SK-N-MC (cell line): ENCODE measurements around the gene FNDC5.

Experiments used
- EZH2 ChIP-seq: fragments of 200-600 bp; sonication (generic); IDR thresholded peaks from one replicate; pipeline ENCODE4 v1.6.1; 2017; ENCODE audit warnings: antibody characterized with exemption
- POLR2AphosphoS5 ChIP-seq: IDR thresholded peaks from 2 replicates; pipeline ENCODE4 v1.6.1; 2012; ENCODE audit warnings: mild to moderate bottlenecking, low read depth, low read length, borderline replicate concordance

GRCh38 chr1:32817815-32818786 is 52.6 kb downstream of the FNDC5 start:
- no peak for TF ChIP-seq EZH2
- peak; percentile 70 for TF ChIP-seq POLR2AphosphoS5
